Bronchial smooth muscle cell (primary cell): ENCODE data around the gene CETN1. TPM values are rescaled to one million over a fixed set of nuclear protein-coding genes. Genes with fewer than 3 reads are reported as not detected.

Experiments
- total RNA-seq: library from RNA; depleted of rRNA; stranded (reverse); fragments of >200 nt; gene quantifications from 2 replicates; pipeline ENCODE4 v1.2.1, GENCODE V29; 2014

The CETN1 gene
- total RNA-seq = not detected in 2 replicates

DNA sequence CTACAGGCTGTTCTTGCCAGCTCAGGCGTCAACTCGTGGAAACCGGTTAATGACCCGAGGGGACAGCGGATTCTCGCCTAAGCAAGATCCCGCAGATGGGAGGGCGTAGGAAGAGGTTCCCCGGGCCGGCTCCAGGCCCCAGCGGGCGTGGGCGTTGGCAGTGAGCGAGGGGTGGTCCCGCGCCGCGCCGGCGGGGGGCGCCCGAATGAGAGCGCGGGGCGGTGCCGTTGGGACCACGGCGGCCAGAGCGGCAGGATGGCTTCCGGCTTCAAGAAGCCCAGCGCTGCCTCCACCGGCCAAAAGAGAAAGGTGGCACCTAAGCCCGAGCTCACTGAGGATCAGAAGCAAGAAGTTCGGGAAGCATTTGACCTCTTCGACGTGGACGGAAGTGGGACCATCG lies at the start of gene CETN1:
TSS of gene CETN1 (plus strand) at position 227 of the 400 bp plus-strand sequence. CDS start at position 256, 29 bp downstream.

Other genes with a start within 250 kb of the CETN1 start
- gene COLEC12, start 79.7 kb upstream of the CETN1 start, total RNA-seq = 64.0 and 144 TPM in 2 replicates
- gene CLUL1, start 16.6 kb downstream of the CETN1 start, total RNA-seq = not detected in 2 replicates
- gene TYMS, start 77.3 kb downstream of the CETN1 start, total RNA-seq = 13.7 and 16.2 TPM in 2 replicates
- 36.4 and 37.5 TPM in 2 replicates for gene ENOSF1, start 132.2 kb downstream of the CETN1 start, total RNA-seq
- gene YES1, start 231.9 kb downstream of the CETN1 start, total RNA-seq = 36.7 and 74.1 TPM in 2 replicates